ENCODE measurements around the gene ABHD17A. TPM values are rescaled to one million over a fixed set of nuclear protein-coding genes. Genes with fewer than 3 reads are reported as not detected.
A peak's percentile ranks its signal among the peaks of the same experiment; 100 is the strongest.

Gene ABHD17A
- total RNA-seq, 1 donor from 2014 or later: 76.4 TPM

- no peaks in the 10 kb centered on the region for H3K27me3 ChIP-seq (ENCODE audit: low read depth)
- DNase-seq (peak; percentile 53), ATAC-seq (no peak)
- H3K4me3 ChIP-seq: peak overlapping the region; percentile 60
- H3K27ac ChIP-seq: peak overlapping the region; percentile 94
- H3K36me3 ChIP-seq: no peaks in the 10 kb centered on the region
- H3K4me1 ChIP-seq: peaks cover 69% of the 10 kb centered on the region
- no peaks in the 10 kb centered on the region for H3K9me3 ChIP-seq
- TF ChIP-seq CTCF (IDR thresholded peaks at IDR 0.05): no peak
- intact Hi-C loops (cut with DNase I): no loop called here
These were observed 31.2 kb downstream of the ABHD17A start for GRCh38 chr19:1854039-1854541.

- H3K27me3 ChIP-seq (ENCODE audit: low read depth): no peaks in the 10 kb centered on the region
- peak overlapping the region; percentile 94 for H3K27ac ChIP-seq
- intact Hi-C loops (cut with DNase I): no loop called here
- peaks cover 63% of the 10 kb centered on the region for H3K4me1 ChIP-seq
- ATAC-seq: peak; percentile 49 to 69
- H3K36me3 ChIP-seq: no peaks in the 10 kb centered on the region
- TF ChIP-seq CTCF (IDR thresholded peaks at IDR 0.05): peak; percentile 95
- peak; percentile 90 for DNase-seq
- H3K9me3 ChIP-seq: no peaks in the 10 kb centered on the region
- no peak overlapping the region for H3K4me3 ChIP-seq
These were observed 31.8 kb downstream of the ABHD17A start for GRCh38 chr19:1853295-1854038.

GRCh38 chr19:1852581-1853128 lies 32.6 kb downstream of the ABHD17A start:
- DNase-seq: no peak
- TF ChIP-seq CTCF (IDR thresholded peaks at IDR 0.05): no peak
- Histone ChIP-seq H3K36me3 (no peaks in the 10 kb centered on the region), H3K27ac (peak overlapping the region; percentile 3), H3K9me3 (no peaks in the 10 kb centered on the region), H3K27me3 (ENCODE audit: low read depth) (no peaks in the 10 kb centered on the region), H3K4me1 (peaks cover 57% of the 10 kb centered on the region), H3K4me3 (no peak overlapping the region)
- ATAC-seq: no peak
- intact Hi-C loops (cut with DNase I): no loop called here

- H3K36me3 ChIP-seq: no peaks in the 10 kb centered on the region
- H3K4me1 ChIP-seq: peaks cover 57% of the 10 kb centered on the region
- no peak for TF ChIP-seq CTCF (IDR thresholded peaks at IDR 0.05)
- no peaks in the 10 kb centered on the region for H3K9me3 ChIP-seq
- no peaks in the 10 kb centered on the region for H3K27me3 ChIP-seq (ENCODE audit: low read depth)
- H3K27ac ChIP-seq: no peak overlapping the region
- no peak overlapping the region for H3K4me3 ChIP-seq
- no peak for DNase-seq
- no peak for ATAC-seq
- intact Hi-C loops (cut with DNase I): no loop called here
These were observed 33.4 kb downstream of the ABHD17A start for GRCh38 chr19:1851654-1852580.

Data from lower lobe of right lung (tissue), 2 donors.